NCI-H2171 (cell line): ENCODE data around the gene COL25A1.

Source experiments
- DNase-seq: peaks from one replicate; lab custom pipeline; 2025; lab: John Stamatoyannopoulos, UW

Gene COL25A1

DNA sequence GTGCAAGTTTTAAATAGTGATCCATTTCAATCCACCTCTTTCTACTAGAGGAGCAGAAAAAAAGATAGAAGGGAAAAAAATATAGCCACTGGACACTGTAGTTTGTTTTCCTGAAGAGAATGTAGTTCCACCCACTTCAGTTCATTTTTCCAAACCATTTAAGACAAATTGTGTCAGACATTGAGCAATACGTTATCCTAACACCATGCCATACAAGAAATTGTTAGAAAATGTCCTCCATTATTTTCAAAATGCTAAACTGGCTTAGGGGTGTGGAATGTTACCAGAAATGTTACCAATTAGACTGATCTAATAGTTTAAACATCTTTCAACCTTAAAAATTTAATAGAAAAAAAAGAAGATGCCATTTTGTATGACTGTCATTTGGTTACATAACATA is 491.0 kb downstream of the COL25A1 start:
- no peak for DNase-seq

DNA sequence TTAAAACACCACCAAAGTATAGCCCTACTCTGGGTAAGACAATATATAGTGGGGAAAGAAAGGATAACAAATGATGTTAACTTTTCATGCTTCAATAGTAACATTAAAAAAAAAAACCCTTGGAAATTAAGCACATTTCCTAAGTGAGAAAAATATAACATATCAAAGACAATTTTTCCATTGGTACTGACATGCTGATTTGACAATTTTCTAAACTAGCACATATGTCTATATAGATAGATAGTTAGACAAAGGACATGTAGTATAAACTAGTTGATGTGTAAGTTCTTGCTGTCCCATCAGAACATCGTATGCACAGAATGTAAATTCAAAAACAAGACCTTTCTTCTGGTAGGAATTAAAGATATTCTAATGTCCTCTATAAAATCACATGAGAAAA is 492.4 kb downstream of the COL25A1 start:
- DNase-seq: no peak

DNA sequence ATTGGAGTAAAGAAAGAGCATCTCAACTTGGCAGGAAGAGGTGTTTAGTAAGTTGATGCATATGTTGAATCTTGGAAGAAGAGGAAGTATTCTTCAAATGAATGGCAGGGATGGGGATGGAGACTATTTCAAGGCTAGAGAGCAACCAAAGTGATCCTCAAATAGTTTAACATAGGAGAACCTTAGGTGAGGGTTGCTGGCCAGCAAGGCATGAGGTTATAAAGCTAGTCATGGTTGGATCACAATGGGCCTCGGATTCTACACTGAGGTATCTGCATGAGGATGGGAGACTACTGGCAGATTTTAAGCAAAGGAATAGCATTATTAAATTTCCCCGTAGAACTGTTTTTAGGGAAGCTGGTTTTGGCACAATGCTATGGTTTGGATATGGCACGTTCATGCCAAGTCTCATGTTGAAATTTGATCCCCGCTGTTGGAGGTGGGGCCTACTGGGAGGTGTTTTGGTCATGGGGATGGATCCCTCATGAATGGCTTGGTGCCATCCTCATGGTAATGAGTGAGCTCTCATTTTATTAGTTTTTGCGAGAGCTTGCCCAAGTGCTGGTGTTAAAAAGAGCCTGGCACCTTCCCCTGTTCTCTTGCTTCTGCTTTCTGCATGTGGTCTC is 497.7 kb downstream of the COL25A1 start:
- DNase-seq: no peak

DNA sequence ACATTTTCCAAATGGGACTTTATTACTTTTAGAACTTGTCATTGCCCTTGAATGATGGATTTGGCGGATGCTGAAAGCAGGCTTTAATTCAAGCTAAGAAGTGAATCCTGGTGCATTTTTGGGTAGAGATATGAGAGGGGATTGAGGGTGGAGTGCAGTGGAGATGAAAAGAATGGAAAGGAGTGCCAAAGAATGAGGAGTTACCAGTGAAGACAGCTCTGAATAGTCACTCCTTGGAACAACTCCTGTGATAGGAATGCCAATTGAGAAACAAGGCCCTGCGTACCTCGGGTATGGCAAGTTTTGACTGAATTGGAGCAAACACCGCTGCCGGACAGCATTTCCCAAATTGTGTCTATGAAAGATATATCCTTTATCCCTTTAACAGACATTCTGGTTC is 503.2 kb downstream of the COL25A1 start:
- DNase-seq: no peak

DNA sequence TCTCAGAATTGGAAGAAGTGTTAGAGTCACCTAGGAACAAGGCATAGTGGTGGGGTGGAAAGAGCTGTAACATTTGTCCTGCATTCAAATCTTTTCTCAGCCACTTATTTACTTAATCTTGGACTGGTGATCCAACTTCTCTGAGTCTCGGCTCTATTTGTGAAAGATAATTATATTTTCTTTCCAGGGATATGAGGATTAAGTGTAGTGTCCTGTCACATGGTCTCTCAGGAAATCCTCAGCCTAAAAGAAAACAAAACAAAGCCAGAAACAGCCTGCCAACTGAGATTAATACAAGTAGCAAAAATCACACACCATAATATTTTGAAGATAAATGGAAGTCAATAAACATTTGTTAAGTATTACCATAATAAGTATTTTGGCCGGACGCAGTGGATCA is 506.3 kb downstream of the COL25A1 start:
- no peak for DNase-seq

DNA sequence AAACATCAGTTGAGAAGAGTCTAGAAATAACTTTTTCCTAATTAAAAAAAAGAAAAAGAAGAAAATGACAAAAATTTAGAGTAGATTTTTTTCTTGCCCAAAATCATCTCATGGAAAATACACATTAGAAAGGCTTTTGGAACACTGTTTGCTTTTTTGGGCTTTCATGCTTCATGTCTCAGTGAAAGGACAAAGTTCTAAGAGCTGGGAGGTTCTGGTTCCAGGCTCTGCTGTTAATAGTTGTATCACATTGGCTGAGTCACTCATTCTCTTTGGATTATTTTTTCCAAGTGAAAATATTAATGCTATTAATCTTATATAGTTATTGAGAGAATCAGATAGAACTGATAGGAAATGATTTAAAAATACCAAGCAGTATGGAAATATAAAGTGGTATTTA is 506.7 kb downstream of the COL25A1 start:
- DNase-seq: no peak

DNA sequence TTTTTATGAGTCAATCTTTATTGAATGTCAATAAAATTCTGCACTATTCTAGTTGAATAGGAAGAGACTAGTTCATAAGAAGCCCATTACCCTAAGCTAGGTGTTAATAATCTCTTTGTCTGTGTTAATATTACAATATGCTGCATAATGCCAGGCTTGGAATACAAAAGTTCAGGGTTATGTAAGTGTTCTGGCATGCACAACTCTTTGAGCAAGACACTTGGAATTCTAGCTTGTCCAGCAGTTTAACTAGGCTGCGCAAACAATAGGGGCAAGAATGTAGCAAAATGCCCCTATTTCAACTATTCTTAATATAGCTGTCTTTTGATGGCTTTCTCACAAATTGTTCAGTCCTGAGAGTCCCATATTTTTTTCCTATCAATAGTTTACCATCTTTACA is 508.3 kb downstream of the COL25A1 start:
- DNase-seq: no peak

DNA sequence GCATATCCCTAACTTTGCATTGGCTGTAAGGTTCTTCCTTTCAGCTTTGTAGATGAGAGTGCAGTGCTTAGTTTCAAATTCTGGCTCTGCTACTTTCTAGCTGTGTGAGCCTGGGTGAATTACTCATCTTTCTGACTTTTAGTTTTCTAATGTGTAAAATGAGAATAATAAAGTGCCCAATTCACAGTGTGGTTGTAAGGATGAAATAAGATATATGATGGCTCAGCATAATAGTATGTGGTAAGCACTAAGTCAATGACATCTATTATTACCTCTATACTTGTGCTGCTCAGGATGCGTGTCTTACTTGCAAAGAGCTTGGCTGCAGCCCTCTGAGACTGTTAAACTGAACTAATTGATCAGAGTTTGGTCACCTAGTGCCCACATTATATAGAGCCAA is 509.0 kb downstream of the COL25A1 start:
- no peak for DNase-seq

DNA sequence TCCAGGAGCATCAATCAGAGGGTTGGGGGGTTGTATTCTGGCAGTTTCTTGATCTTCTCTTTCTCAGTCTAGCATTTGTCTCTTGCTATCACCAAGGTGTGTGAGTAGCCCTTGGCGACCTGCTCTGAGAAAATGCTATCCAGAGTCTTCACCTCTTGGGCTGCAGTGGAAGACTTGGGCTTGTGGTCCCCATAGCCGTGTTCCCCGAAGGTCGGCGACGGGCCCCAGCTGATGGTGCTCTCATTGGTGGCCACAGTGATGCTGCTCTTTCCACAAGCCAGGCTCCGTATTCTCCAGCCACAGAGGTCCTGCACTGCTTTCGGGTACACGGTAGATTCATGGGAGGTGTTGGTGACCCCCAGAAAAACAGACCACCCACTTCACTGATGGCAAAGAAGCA is 513.7 kb downstream of the COL25A1 start:
- DNase-seq: no peak

DNA sequence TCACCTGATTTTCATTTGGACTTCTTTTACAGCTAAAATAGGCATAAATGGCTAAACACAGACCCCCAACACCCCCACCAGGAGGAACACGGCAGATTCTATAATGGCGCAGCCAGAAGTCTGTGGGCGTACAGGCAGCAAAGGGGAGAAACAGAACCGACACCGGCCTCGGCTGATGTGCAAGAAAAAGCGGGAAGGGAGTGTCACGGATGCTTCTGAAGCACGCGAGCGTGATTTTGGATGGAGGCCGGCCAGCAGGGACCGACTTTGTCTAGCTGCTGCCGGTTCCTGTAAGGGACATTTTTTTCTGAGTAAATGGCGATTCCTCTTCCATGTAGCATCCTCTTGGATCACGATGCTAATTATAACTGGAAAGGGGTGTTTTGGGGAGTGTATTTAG is 514.7 kb downstream of the COL25A1 start:
- DNase-seq: no peak

DNA sequence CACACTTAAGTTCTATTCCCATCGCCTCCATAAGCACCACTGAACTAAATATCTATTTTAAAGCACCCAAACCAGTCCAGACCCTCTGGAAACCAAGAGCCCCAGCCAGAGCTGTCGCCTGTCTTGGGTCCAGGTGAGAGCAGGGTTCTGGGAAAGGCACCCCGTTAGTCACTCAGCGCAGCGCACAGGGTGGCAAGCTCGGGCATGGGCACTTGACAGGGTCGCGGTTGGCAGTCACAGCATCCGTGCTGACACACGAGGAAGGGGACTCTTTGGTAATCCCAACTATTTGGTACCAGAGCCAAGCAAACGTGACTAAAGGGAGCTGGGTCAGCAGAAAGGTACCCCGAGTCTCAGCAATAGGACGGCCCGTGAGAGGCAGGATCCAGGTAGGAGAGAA is 515.4 kb downstream of the COL25A1 start:
- DNase-seq: no peak

DNA sequence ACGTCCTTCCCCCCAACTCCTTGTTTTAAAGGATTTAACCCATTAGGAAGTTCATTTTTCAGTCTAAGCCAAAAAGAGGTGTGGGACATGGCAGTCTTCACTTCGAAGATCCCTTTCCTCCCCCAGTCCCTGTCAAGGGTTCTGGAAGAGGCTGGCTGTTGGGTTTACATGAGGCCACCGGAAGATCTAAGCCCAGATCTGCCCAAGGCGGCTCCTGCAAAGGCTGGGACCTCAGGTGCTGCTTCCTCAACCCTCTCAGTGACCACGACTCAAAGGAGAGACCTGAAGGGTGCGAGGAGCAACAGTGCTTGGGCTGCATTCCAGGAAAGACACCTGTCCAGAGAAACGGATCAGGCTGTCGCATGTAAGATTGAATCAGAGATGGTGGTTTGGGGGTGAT is 516.1 kb downstream of the COL25A1 start:
- no peak for DNase-seq

DNA sequence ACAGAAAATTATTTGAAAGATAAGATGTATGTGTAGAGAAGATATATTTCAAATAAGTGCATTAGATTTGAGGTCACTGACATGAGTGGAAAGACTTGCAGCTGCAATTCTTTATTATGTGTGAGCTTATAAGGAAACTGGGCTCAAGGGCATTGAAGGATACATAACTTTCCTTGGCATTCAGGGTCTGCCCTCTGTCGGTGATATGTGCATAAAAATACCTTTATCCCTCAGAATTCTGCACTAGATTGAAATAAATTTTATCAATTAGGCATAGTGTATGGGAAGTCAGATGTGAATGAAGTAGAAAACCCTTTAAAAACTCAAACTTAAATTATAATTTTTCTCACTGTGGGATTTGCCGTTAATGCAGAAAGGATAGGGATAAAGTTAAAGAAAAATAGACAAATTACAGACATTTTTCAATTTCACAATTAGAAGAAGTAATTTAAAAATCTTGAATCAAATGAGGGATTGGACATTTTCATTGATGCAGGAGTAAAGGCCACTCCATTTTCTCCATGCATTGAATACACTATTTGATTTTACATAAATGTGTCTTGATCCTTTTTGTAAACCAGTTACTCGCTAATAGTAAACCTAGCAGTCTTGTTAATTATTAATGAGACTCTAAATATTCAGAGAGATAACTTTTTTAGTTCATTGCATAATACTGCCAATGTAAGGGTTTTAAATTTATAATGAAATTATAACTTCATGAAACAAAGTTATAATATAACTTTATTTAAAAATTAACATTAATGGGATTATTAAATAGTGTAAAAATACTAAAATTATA is 518.6 kb downstream of the COL25A1 start:
- no peak for DNase-seq

DNA sequence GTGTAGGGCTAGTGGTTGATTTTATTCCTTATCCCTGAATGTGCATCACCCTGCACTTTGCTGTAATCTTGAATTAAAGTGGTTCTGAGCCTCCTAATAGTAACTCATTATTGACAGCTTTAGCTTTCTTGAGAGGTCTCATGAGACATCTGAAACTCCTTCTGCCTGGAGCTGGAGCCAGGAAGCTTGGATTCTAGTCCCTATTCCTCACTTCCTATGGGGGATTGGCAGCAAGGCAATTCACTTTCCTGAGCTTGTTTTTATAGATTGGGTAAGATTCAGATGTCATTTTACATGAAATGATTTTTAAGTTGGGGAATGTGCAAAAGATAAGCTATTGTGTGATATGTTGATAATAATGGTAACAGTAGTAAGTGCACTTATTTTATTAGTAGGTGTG is 522.5 kb downstream of the COL25A1 start:
- no peak for DNase-seq

DNA sequence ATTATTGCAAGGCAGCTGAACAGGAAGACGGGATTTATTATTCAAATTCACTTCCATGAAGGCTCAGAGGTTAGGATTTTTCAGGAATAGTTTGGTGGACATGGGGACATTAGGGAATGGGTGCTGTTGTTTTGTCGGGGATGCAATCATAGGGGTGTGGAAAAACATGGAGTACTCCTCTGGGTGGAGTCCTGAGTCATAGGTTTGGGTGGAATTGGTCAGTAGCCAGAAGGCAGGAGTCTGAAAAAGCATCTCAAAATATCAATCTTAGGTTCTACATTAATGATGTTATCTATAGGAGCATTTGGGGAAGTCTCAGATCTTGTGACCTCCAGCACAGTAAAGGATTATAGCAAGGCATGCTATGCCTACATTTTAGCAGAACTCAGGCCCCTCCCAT is 525.1 kb downstream of the COL25A1 start:
- DNase-seq: no peak

DNA sequence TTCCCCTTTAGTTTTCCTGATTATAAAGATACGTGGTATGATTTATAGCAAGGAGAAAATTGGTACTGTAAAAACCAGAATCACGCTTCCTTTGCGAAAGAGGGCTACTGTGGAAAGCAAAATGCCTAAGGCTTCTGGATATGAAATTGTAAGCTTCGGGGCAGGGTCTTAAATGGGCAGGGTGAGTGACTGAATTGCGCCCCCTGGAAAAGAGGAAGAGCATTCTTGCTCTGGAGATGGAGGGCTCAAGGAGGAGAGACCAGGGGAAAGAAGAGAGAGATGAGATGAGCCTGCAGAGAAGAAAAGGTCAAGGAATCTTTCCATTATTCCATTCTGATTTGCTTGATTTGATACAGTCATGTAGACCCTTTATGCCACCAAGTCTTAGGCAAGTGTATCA is 526.5 kb downstream of the COL25A1 start:
- DNase-seq: no peak

DNA sequence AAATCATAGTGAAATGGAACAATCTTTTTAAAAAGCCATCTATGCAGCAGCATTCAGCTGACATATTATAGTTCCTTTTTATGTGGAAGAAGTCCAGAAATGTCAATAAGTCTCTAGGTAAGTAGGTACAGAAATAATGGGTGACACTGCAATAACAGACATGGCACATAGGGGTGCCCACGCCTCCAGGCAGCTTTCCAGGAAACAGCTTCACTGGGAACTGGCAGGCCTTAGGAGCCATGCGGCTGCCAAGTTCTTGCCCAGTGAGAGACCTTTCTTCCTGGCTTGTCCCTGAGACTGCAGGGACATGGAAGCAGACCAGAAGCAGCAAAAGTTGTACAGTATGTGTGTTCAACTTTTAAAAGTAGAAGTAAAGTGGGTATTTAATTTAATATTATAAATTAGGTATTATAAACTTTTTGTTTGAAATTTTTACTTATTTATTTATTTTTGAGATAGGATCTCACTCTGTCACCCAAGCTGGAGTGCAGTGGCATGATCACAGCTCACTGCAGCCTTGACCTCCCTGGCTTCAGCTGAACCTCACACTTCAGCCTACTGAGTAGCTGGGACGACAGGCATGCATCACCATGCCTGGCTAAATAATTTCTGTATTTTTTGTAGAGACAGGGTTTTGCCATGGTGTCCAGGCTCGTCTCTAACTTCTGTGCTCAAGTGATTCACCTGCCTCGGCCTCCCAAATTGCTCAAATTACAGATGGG is 527.5 kb downstream of the COL25A1 start:
- DNase-seq: no peak

DNA sequence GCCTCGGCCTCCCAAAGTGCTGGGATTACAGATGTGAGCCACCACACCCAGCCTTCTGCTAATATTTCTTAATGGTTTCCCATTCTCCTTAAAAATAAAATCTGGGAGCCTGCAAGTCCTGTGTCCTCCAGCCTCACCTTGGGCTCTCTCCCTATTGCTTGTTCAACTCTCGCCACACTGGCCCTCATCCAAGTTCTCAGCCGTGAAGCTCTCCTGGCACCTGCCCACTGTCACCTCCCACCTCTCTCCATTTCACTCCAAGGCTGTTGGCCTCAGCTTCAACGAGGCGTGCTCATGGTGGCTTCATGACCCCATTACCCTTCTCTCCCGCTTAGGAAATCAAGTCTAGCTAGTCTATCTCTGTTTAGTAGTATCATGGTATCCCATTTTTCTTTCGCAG is 530.1 kb downstream of the COL25A1 start:
- no peak for DNase-seq

DNA sequence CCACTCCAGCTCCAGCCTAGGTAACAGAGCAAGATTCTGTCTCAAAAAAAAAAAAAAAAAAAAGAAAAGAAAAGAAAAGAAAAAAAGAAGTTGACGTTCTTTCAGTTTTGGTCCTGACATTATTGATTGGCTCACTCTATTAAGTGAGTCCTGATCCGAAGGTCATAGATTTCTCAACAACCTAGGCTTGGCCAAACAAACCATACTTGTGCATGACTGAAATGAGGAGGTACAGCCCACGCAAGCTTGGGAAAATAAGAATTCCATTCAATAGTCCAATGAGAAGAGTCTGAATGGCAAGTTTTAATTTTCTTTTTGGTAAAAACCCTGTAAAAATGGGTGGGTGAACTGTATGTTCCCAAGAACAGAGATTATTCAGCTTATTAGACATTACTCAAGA is 536.4 kb downstream of the COL25A1 start:
- no peak for DNase-seq

DNA sequence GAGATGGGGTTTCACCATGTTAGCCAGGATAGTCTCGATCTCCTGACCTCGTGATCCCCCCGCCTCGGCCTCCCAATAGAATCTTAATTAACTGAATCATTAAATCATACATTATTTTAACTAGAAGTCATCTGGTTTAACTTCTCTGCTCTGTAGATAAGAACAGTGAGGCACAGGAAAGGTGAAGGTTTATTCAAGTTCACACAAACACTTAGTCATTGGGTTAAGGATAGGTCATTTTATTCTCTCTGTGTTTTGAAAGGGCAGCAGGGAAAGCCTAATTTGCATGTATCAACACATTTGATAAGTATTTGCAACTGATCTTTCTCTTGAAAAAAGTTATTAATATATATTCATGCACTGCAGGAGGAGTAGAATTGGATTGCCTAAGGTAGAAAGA is 538.5 kb downstream of the COL25A1 start:
- no peak for DNase-seq

DNA sequence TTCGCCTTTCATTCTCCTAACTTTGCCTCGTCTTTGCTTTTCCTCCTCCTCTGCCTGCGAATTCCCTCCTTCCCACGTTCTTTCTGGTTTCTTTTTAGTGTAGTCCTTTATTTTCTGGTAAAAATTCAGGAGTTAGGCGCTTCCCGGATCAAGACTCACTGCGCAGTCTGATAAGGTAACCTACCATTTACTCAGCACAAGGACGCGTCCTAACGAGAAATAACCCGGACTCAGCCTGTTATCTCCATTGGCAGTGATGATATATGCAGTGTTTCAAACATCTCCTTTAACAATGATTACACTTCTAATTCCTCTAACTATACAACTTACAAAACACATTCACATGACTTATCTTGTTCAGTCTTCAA is 539.2 kb downstream of the COL25A1 start:
- DNase-seq: no peak

DNA sequence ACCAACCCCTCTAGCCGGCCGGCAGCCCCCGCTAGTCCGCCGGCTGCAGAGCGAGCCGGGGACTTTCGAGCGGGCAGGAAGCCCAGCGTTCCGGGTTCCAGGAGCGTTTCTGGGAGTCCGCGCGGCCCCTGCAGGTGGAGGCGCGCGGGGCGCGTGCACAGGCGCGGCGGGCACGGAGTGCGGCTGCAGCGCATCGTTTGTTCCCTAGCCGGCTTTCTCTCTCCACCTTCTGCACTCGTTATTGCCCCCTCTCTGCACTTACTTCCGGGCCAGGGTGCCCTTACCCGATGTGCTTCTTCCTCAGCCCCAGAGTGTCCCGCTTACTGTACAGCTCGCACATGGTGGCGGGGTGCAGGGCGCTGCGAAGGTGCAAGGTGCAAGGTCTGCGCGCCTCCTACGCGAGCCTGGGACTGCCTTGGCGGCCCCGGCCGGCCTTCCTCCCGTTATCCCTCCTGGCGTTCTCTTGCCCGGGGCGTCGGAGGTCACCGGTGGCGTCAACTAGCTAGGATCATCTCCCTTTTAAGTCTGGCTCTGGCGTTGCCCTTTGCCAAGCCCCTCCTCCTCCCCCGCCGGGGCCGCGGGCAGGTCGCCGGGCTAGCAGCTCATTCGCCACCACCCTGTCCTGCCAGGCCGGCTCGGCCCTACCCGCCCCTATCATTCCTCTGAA is 539.8 kb downstream of the COL25A1 start, which contains the start of gene ETNPPL:
Gene ETNPPL (minus strand): TSS at position 495 of the 667 bp plus-strand sequence. CDS start 155 bp downstream, at position 340.
- DNase-seq: no peak
